HG02759 (cell line): Measurements from ENCODE around the gene FGR.
A peak's percentile ranks its signal among the peaks of the same experiment; 100 is the strongest.
"Not testable (repeated sequence)": the region's sequence is repeated elsewhere in the genome, so short reads cannot be mapped to it uniquely, and the experiment has no call there.

ENCODE experiments used
- ATAC-seq: cut with Tn5 transposase; IDR thresholded peaks from one replicate; pipeline ENCODE4 v1.9.1; 2021; ENCODE audit warnings: mild to moderate bottlenecking, moderate library complexity; ENCODE audit not compliant: unreplicated experiment

Gene FGR

GRCh38 chr1:27635396-27636142 is 584 bp upstream of the FGR start:
- no peak for ATAC-seq

- no peak for ATAC-seq
These were observed 604 bp downstream of the FGR start for GRCh38 chr1:27634177-27634984.

GRCh38 chr1:27633640-27634176 is 1.3 kb downstream of the FGR start:
- ATAC-seq: no peak

GRCh38 chr1:27633298-27633610 is 1.7 kb downstream of the FGR start:
- ATAC-seq: no peak

GRCh38 chr1:27632387-27633297 is 2.3 kb downstream of the FGR start:
- ATAC-seq: peak; percentile 40

GRCh38 chr1:27630859-27631491 is 4.0 kb downstream of the FGR start:
- ATAC-seq: peak; percentile 31

GRCh38 chr1:27628712-27629111 is 6.3 kb downstream of the FGR start:
- no peak for ATAC-seq

- ATAC-seq: not testable (repeated sequence)
These were observed 7.3 kb downstream of the FGR start for GRCh38 chr1:27627733-27628132.

- ATAC-seq: no peak
These were observed 7.9 kb downstream of the FGR start for GRCh38 chr1:27627061-27627460.

GRCh38 chr1:27626031-27626935 is 8.7 kb downstream of the FGR start:
- ATAC-seq: peak; percentile 31

GRCh38 chr1:27624467-27625178 is 10.4 kb downstream of the FGR start:
- peak; percentile 31 for ATAC-seq

- ATAC-seq: no peak
These were observed 11.4 kb downstream of the FGR start for GRCh38 chr1:27623327-27624212.

GRCh38 chr1:27622828-27623227 is 12.2 kb downstream of the FGR start:
- ATAC-seq: no peak

- no peak for ATAC-seq
These were observed 13.7 kb downstream of the FGR start for GRCh38 chr1:27621051-27621920.

GRCh38 chr1:27619782-27620438 is 15.1 kb downstream of the FGR start:
- ATAC-seq: not testable (repeated sequence)

GRCh38 chr1:27618341-27619082 is 16.5 kb downstream of the FGR start:
- peak; percentile 48 for ATAC-seq
